Fibroblast of lung (primary cell): ENCODE measurements around the gene C16orf74. TPM values are rescaled to one million over a fixed set of nuclear protein-coding genes. Genes with fewer than 3 reads are reported as not detected.

Experiments
- DNase-seq, 2 donors: peaks; one replicate each; pipeline versions ENCODE4 v3.0.0 to v3.0.0-alpha.2; 2010; ENCODE audit warnings: low read depth in 2 of 2
- H2AFZ ChIP-seq: 2 replicates; pipeline ENCODE4 v1.5.1; 2012; ENCODE audit warnings: low read length, control low read depth, inconsistent platforms
- H3K27ac ChIP-seq: 2 replicates; pipeline ENCODE4 v1.5.1; 2011; ENCODE audit warnings: low read length, control low read depth; ENCODE audit not compliant: insufficient read depth
- H3K27me3 ChIP-seq: 2 replicates; pipeline ENCODE4 v1.5.1; 2011; ENCODE audit warnings: mild to moderate bottlenecking, low read length; ENCODE audit not compliant: control insufficient read depth, insufficient read depth
- H3K36me3 ChIP-seq: 2 replicates; pipeline ENCODE4 v1.5.1; 2011; ENCODE audit warnings: low read length; ENCODE audit not compliant: control insufficient read depth, insufficient read depth
- H3K4me1 ChIP-seq: 2 replicates; pipeline ENCODE4 v1.5.1; 2011; ENCODE audit warnings: low read length; ENCODE audit not compliant: control insufficient read depth, insufficient read depth; ENCODE audit errors: extremely low read depth
- H3K4me2 ChIP-seq: 2 replicates; pipeline ENCODE4 v1.5.1; 2011; ENCODE audit warnings: low read length, control low read depth; ENCODE audit not compliant: insufficient read depth; ENCODE audit errors: extremely low read depth
- H3K4me3 ChIP-seq, 4 experiments: fragments of 200-600 bp in 1 of 4; sonication (generic) in 1 of 4; replicated peaks in 1 of 4; 2 replicates each; pipeline ENCODE4 v1.5.1; 2011 to 2016; ENCODE audit warnings: low read length in 4 of 4, low read depth in 3 of 4, mild to moderate bottlenecking in 3 of 4, control low read depth in 2 of 4, inconsistent platforms in 1 of 4, mixed read lengths in 1 of 4; ENCODE audit not compliant: insufficient read depth in 1 of 4; ENCODE audit errors: control extremely low read depth in 1 of 4
- H3K79me2 ChIP-seq: 2 replicates; pipeline ENCODE4 v1.5.1; 2012; ENCODE audit warnings: mild to moderate bottlenecking, low read length, inconsistent platforms; ENCODE audit not compliant: control insufficient read depth, insufficient read depth
- H3K9ac ChIP-seq: 2 replicates; pipeline ENCODE4 v1.5.1; 2011; ENCODE audit warnings: mild to moderate bottlenecking, low read length, control low read depth; ENCODE audit not compliant: insufficient read depth
- H3K9me3 ChIP-seq: 2 replicates; pipeline ENCODE4 v1.5.1; 2012; ENCODE audit warnings: low read depth, low read length; ENCODE audit not compliant: control insufficient read depth, insufficient read depth
- H4K20me1 ChIP-seq: 2 replicates; pipeline ENCODE4 v1.5.1; 2011; ENCODE audit warnings: low read length; ENCODE audit not compliant: control insufficient read depth, insufficient read depth; ENCODE audit errors: extremely low read depth
- CTCF ChIP-seq, 2 donors: IDR thresholded peaks in 1 of 2; conservative IDR thresholded peaks in 1 of 2; 1 replicate in 1 of 2; 2 replicates in 1 of 2; pipeline ENCODE4 v1.5.1; 2011 to 2012; ENCODE audit warnings: low read length in 2 of 2, control low read depth in 1 of 2, inconsistent platforms in 1 of 2, low read depth in 1 of 2, mild to moderate bottlenecking in 1 of 2
- EZH2 ChIP-seq: IDR thresholded peaks from 2 replicates; pipeline ENCODE4 v1.5.1; 2012; ENCODE audit warnings: low read length, control low read depth, mild to moderate bottlenecking; ENCODE audit errors: missing control alignments
- polyA plus RNA-seq, 2 donors: library from polyadenylated mRNA; depleted of rRNA in 1 of 2; stranded (reverse) in 1 of 2; unstranded in 1 of 2; fragments of >200 nt; gene quantifications; 2 replicates each; pipeline ENCODE4 v1.2.1, GENCODE V29; 2011 to 2012; ENCODE audit warnings: missing spikeins in 1 of 2
- total RNA-seq: library from RNA; depleted of rRNA; stranded (reverse); fragments of >200 nt; gene quantifications from 2 replicates; pipeline ENCODE4 v1.2.1, GENCODE V29; 2014

Gene C16orf74
- total and polyA plus RNA-seq, 2 donors (not counting 1 experiment from before 2014, with no cell fraction given): 4.6 to 6.4 TPM

GRCh38 chr16:85683363-85683762 lies 67.5 kb downstream of the C16orf74 start:
- Histone ChIP-seq H2AFZ (no peak overlapping the region), H3K9ac (no peak overlapping the region), H3K4me3 (no peak overlapping the region), H3K36me3 (peaks cover 6% of the 10 kb centered on the region), H3K4me1 (no peaks in the 10 kb centered on the region), H3K79me2 (no peaks in the 10 kb centered on the region), H3K27ac (no peak overlapping the region), H3K9me3 (no peaks in the 10 kb centered on the region), H3K4me2 (no peak overlapping the region), H3K27me3 (no peaks in the 10 kb centered on the region), H4K20me1 (no peaks in the 10 kb centered on the region)
- DNase-seq: no peak
- TF ChIP-seq EZH2 (no peak), CTCF (conservative IDR thresholded peaks at IDR 0.05 in 1 of 2, IDR thresholded peaks at IDR 0.05 in 1 of 2; ENCODE audit: low read depth in 1 of 2, low read length in 2 of 2) (no peak)

- TF ChIP-seq CTCF (conservative IDR thresholded peaks at IDR 0.05 in 1 of 2, IDR thresholded peaks at IDR 0.05 in 1 of 2; ENCODE audit: low read depth in 1 of 2, low read length in 2 of 2) (no peak), EZH2 (no peak)
These were observed 68.4 kb downstream of the C16orf74 start for GRCh38 chr16:85682516-85682915.

GRCh38 chr16:85681255-85681654 lies 69.6 kb downstream of the C16orf74 start:
- H3K4me1 ChIP-seq: no peaks in the 10 kb centered on the region
- DNase-seq: no peak
- H2AFZ ChIP-seq: no peak overlapping the region
- no peaks in the 10 kb centered on the region for H3K27me3 ChIP-seq
- no peak overlapping the region for H3K27ac ChIP-seq
- H3K4me2 ChIP-seq: no peak overlapping the region
- H3K36me3 ChIP-seq: peaks cover 6% of the 10 kb centered on the region
- no peaks in the 10 kb centered on the region for H4K20me1 ChIP-seq
- no peaks in the 10 kb centered on the region for H3K9me3 ChIP-seq
- no peak overlapping the region for H3K9ac ChIP-seq
- H3K4me3 ChIP-seq: no peak overlapping the region
- no peak for TF ChIP-seq EZH2
- no peaks in the 10 kb centered on the region for H3K79me2 ChIP-seq

More at GRCh38 chr16:85682516-85682915, 68.4 kb downstream of the C16orf74 start:
- Histone ChIP-seq H2AFZ (no peak overlapping the region), H3K27ac (no peak overlapping the region), H3K36me3 (peaks cover 6% of the 10 kb centered on the region), H3K79me2 (no peaks in the 10 kb centered on the region), H3K4me1 (no peaks in the 10 kb centered on the region), H3K4me2 (no peak overlapping the region), H3K9ac (no peak overlapping the region), H4K20me1 (no peaks in the 10 kb centered on the region), H3K4me3 (no peak overlapping the region), H3K27me3 (no peaks in the 10 kb centered on the region), H3K9me3 (no peaks in the 10 kb centered on the region)
- no peak for DNase-seq
